ENCODE results near the gene ERN1.

DNA sequence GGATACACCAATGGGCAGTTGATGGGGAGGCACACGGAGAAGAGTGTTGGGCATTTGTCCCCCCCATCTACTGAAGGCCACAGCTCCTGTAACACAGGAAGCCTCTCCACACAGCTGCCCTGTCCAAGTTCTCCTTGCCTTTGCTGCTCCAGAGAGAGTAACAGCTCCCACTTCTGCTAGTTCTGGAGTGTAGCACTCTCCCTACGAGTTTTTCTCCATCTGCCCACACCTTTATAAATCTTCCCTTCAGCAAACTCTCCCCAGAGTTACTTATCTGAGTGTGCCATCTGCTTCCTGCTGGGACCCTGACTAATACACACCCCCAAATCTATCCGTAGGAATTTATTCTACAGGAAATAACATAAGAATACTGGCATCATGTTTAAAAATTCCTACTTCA is 42.6 kb upstream of the ERN1 start:
- TF ChIP-seq POLR2A (IDR thresholded peaks at IDR 0.05) = no peak
- TF ChIP-seq, protein P1, sequence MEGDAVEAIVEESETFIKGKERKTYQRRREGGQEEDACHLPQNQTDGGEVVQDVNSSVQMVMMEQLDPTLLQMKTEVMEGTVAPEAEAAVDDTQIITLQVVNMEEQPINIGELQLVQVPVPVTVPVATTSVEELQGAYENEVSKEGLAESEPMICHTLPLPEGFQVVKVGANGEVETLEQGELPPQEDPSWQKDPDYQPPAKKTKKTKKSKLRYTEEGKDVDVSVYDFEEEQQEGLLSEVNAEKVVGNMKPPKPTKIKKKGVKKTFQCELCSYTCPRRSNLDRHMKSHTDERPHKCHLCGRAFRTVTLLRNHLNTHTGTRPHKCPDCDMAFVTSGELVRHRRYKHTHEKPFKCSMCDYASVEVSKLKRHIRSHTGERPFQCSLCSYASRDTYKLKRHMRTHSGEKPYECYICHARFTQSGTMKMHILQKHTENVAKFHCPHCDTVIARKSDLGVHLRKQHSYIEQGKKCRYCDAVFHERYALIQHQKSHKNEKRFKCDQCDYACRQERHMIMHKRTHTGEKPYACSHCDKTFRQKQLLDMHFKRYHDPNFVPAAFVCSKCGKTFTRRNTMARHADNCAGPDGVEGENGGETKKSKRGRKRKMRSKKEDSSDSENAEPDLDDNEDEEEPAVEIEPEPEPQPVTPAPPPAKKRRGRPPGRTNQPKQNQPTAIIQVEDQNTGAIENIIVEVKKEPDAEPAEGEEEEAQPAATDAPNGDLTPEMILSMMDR (IDR thresholded peaks at IDR 0.05 in 8 of 11, conservative IDR thresholded peaks at IDR 0.05 in 3 of 11) = peak in 1 of 11 experiments; percentile 35
